H9 (cell line): ENCODE data around the gene MARF1. TPM values are rescaled to one million over a fixed set of nuclear protein-coding genes. Genes with fewer than 3 reads are reported as not detected.
"Not testable (repeated sequence)": the region's sequence is repeated elsewhere in the genome, so short reads cannot be mapped to it uniquely, and the experiment has no call there.

Experiments used
- DNase-seq: peaks from one replicate; pipeline ENCODE4 v3.0.0-alpha.2; 2017
- H2AFZ ChIP-seq: one replicate; pipeline ENCODE4 v1.6.1; 2013; ENCODE audit warnings: mild to moderate bottlenecking, low read length, control low read depth, moderate library complexity
- H2AK5ac ChIP-seq: 2 replicates; pipeline ENCODE4 v1.6.1; 2013; ENCODE audit warnings: low read length, control low read depth, mixed read lengths; ENCODE audit not compliant: insufficient read length
- H2BK120ac ChIP-seq: one replicate; pipeline ENCODE4 v1.6.1; 2013; ENCODE audit warnings: low read depth, mild to moderate bottlenecking, low read length, control low read depth, inconsistent platforms; ENCODE audit not compliant: poor library complexity, severe bottlenecking
- H2BK12ac ChIP-seq: 2 replicates; pipeline ENCODE4 v1.6.1; 2013; ENCODE audit warnings: low read length, control low read depth, mixed read lengths, low read depth; ENCODE audit not compliant: insufficient read length
- H2BK15ac ChIP-seq: 2 replicates; pipeline ENCODE4 v1.6.1; 2013; ENCODE audit warnings: low read depth, low read length, control low read depth
- H2BK20ac ChIP-seq: one replicate; pipeline ENCODE4 v1.6.1; 2013; ENCODE audit warnings: low read depth, mild to moderate bottlenecking, low read length, control low read depth, inconsistent platforms; ENCODE audit not compliant: poor library complexity, severe bottlenecking
- H2BK5ac ChIP-seq: 2 replicates; pipeline ENCODE4 v1.6.1; 2013; ENCODE audit warnings: low read length, control low read depth, mixed read lengths; ENCODE audit not compliant: insufficient read length
- H3K14ac ChIP-seq: 2 replicates; pipeline ENCODE4 v1.6.1; 2013; ENCODE audit warnings: low read length, control low read depth; ENCODE audit not compliant: insufficient read depth
- H3K18ac ChIP-seq: 2 replicates; pipeline ENCODE4 v1.6.1; 2013; ENCODE audit warnings: low read depth, mild to moderate bottlenecking, mixed read lengths, low read length, control low read depth; ENCODE audit not compliant: insufficient read length
- H3K23ac ChIP-seq: 2 replicates; pipeline ENCODE4 v1.6.1; 2013; ENCODE audit warnings: low read length, control low read depth, mixed read lengths, low read depth; ENCODE audit not compliant: insufficient read length
- H3K23me2 ChIP-seq: 2 replicates; pipeline ENCODE4 v1.6.1; 2013; ENCODE audit warnings: low read depth, mild to moderate bottlenecking, mixed read lengths, low read length, control low read depth; ENCODE audit not compliant: insufficient read length, poor library complexity, severe bottlenecking
- H3K27ac ChIP-seq: 2 replicates; pipeline ENCODE4 v1.5.1; 2013; ENCODE audit warnings: low read length, control low read depth, mixed read lengths, low read depth; ENCODE audit not compliant: insufficient read length
- H3K27me3 ChIP-seq: 2 replicates; pipeline ENCODE4 v1.6.1; 2013; ENCODE audit warnings: low read length, control low read depth, inconsistent platforms; ENCODE audit not compliant: insufficient read depth
- H3K4ac ChIP-seq: 2 replicates; pipeline ENCODE4 v1.6.1; 2013; ENCODE audit warnings: low read depth, mild to moderate bottlenecking, control low read depth, inconsistent platforms, low read length, moderate library complexity
- H3K4me1 ChIP-seq: 2 replicates; pipeline ENCODE4 v1.6.1; 2013; ENCODE audit warnings: low read length, control low read depth, inconsistent platforms; ENCODE audit not compliant: insufficient read depth
- H3K4me2 ChIP-seq: 2 replicates; pipeline ENCODE4 v1.6.1; 2013; ENCODE audit warnings: low read length, control low read depth, mixed read lengths; ENCODE audit not compliant: insufficient read length, insufficient read depth
- H3K56ac ChIP-seq: 2 replicates; pipeline ENCODE4 v1.6.1; 2013; ENCODE audit warnings: low read depth, mild to moderate bottlenecking, mixed read lengths, low read length, control low read depth; ENCODE audit not compliant: insufficient read length
- H3K79me1 ChIP-seq: 2 replicates; pipeline ENCODE4 v1.6.1; 2013; ENCODE audit warnings: low read depth, mild to moderate bottlenecking, moderate library complexity, low read length, control low read depth, inconsistent platforms; ENCODE audit not compliant: insufficient read depth, poor library complexity, severe bottlenecking
- H3K79me2 ChIP-seq: 2 replicates; pipeline ENCODE4 v1.6.1; 2013; ENCODE audit warnings: low read length, control low read depth, inconsistent platforms; ENCODE audit not compliant: insufficient read depth
- H3K9ac ChIP-seq: 2 replicates; pipeline ENCODE4 v1.6.1; 2013; ENCODE audit warnings: low read length, control low read depth, mixed read lengths; ENCODE audit not compliant: insufficient read length; ENCODE audit errors: extremely low read depth
- H3K9me3 ChIP-seq: one replicate; pipeline ENCODE4 v1.6.1; 2013; ENCODE audit warnings: low read depth, low read length, inconsistent platforms; ENCODE audit not compliant: control insufficient read depth
- H3T11ph ChIP-seq: one replicate; pipeline ENCODE4 v1.6.1; 2013; ENCODE audit warnings: mild to moderate bottlenecking, low read length, control low read depth, inconsistent platforms
- H4K20me1 ChIP-seq: one replicate; pipeline ENCODE4 v1.6.1; 2013; ENCODE audit not compliant: control insufficient read depth, insufficient read length, insufficient read depth
- H4K5ac ChIP-seq: 2 replicates; pipeline ENCODE4 v1.6.1; 2013; ENCODE audit warnings: low read depth, mild to moderate bottlenecking, mixed read lengths, low read length, control low read depth; ENCODE audit not compliant: insufficient read length
- H4K8ac ChIP-seq: replicated peaks from 2 replicates; pipeline ENCODE4 v1.6.1; 2013; ENCODE audit warnings: low read length, control low read depth, mixed read lengths, low read depth; ENCODE audit not compliant: insufficient read length
- H4K91ac ChIP-seq: 2 replicates; pipeline ENCODE4 v1.6.1; 2013; ENCODE audit warnings: low read depth, mild to moderate bottlenecking, moderate library complexity, mixed read lengths, low read length, control low read depth; ENCODE audit not compliant: insufficient read length
- H3K27ac Mint-ChIP-seq, 3 experiments: 2 replicates in 2 of 3; 3 replicates in 1 of 3; pipeline ENCODE4 v1.8.0; 2020 to 2021; ENCODE audit warnings: mixed read lengths in 3 of 3, mild to moderate bottlenecking in 1 of 3, moderate library complexity in 1 of 3
- H3K27me3 Mint-ChIP-seq: 2 replicates; pipeline ENCODE4 v1.8.0; 2021; ENCODE audit warnings: low read depth, mild to moderate bottlenecking, moderate library complexity, mixed read lengths
- H3K36me3 Mint-ChIP-seq, 3 experiments: 2 replicates in 2 of 3; 3 replicates in 1 of 3; pipeline ENCODE4 v1.8.0; 2020 to 2021; ENCODE audit warnings: low read depth in 3 of 3, mixed read lengths in 3 of 3; ENCODE audit not compliant: insufficient read depth in 1 of 3
- H3K4me1 Mint-ChIP-seq, 2 experiments: 2 replicates each; pipeline ENCODE4 v1.8.0; 2020; ENCODE audit warnings: mixed read lengths in 2 of 2
- H3K4me3 Mint-ChIP-seq, 2 experiments: 2 replicates in 1 of 2; 3 replicates in 1 of 2; pipeline ENCODE4 v1.8.0; 2020 to 2021; ENCODE audit warnings: mild to moderate bottlenecking in 2 of 2, mixed read lengths in 2 of 2, moderate library complexity in 1 of 2
- H3K9me3 Mint-ChIP-seq, 2 experiments: 2 replicates in 1 of 2; 3 replicates in 1 of 2; pipeline ENCODE4 v1.8.0; 2020; ENCODE audit warnings: mild to moderate bottlenecking in 2 of 2, mixed read lengths in 2 of 2, moderate library complexity in 1 of 2
- WGBS: extraction: QIAGEN DNeasy Blood & Tissue Kit; methylation state at CpG from one replicate; pipeline ENCODE4 v1.1.7; 2013; ENCODE audit warnings: missing lambda C conversion rate, low lambda C conversion rate, mixed read lengths; ENCODE audit not compliant: insufficient read length; ENCODE audit errors: extremely low coverage; 5-methylcytosine and 5-hydroxymethylcytosine counted together
- total RNA-seq: library from RNA; stranded (reverse); gene quantifications from 2 replicates; pipeline ENCODE4 v1.2.1, GENCODE V29; 2021
- TF ChIP-seq, protein P1 (sequence below): fragments of 200-600 bp; sonication (generic); conservative IDR thresholded peaks from 3 replicates; pipeline ENCODE4 v1.8.0; 2021; ENCODE audit warnings: antibody characterized with exemption, mild to moderate bottlenecking

MARF1 gene
- total RNA-seq, 1 experiment from 2014 or later = 23.3 TPM

DNA sequence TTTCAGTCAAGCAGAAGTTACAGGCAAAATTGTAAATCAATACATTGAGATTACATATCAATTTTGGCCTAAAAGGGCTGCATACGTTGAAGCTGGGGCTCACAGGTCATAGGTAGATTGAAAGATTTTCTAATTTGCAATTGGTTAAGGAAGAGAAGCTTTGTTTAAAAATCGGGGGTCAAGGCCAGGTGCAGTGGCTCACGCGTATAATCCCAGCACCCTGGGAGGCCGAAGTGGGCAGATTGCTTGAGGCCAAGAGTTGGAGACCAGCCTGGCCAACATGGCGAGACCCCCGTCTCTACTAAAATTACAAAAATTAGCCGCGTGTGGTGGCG lies 68.4 kb downstream of the MARF1 start:
- TF ChIP-seq, protein P1, sequence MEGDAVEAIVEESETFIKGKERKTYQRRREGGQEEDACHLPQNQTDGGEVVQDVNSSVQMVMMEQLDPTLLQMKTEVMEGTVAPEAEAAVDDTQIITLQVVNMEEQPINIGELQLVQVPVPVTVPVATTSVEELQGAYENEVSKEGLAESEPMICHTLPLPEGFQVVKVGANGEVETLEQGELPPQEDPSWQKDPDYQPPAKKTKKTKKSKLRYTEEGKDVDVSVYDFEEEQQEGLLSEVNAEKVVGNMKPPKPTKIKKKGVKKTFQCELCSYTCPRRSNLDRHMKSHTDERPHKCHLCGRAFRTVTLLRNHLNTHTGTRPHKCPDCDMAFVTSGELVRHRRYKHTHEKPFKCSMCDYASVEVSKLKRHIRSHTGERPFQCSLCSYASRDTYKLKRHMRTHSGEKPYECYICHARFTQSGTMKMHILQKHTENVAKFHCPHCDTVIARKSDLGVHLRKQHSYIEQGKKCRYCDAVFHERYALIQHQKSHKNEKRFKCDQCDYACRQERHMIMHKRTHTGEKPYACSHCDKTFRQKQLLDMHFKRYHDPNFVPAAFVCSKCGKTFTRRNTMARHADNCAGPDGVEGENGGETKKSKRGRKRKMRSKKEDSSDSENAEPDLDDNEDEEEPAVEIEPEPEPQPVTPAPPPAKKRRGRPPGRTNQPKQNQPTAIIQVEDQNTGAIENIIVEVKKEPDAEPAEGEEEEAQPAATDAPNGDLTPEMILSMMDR = no peak
- no peak for DNase-seq
- no peak overlapping the region for H3K27ac Mint-ChIP-seq
- Histone ChIP-seq H2BK12ac (no peak overlapping the region), H2AFZ (no peak overlapping the region), H2BK5ac (no peak overlapping the region), H3K4ac (no peak overlapping the region), H2AK5ac (no peak overlapping the region), H3T11ph (no peak overlapping the region), H3K23me2 (no peaks in the 10 kb centered on the region), H3K4me2 (no peak overlapping the region), H3K79me1 (no peaks in the 10 kb centered on the region), H2BK15ac (no peak overlapping the region), H3K18ac (no peak overlapping the region), H3K9me3 (no peaks in the 10 kb centered on the region), H3K23ac (no peak overlapping the region), H2BK20ac (no peak overlapping the region), H3K4me1 (peaks cover 2% of the 10 kb centered on the region; the same call in 1 of the 2 replicates), H4K8ac (no peak overlapping the region), H3K79me2 (no peaks in the 10 kb centered on the region), H2BK120ac (no peak overlapping the region), H3K27me3 (no peaks in the 10 kb centered on the region), H4K91ac (no peak overlapping the region), H3K56ac (no peak overlapping the region), H3K27ac (no peak overlapping the region), H3K9ac (no peak overlapping the region), H3K14ac (no peak overlapping the region), H4K5ac (no peak overlapping the region), H4K20me1 (no peaks in the 10 kb centered on the region)
- H3K27me3 Mint-ChIP-seq = no peaks in the 10 kb centered on the region
- H3K9me3 Mint-ChIP-seq = no peaks in the 10 kb centered on the region; a peak in 1 of 5 replicates
- H3K4me1 Mint-ChIP-seq = peaks cover 15 to 21% of the 10 kb centered on the region in 2 experiments
- WGBS = no CpG with 5 or more reads among the region's 10 CpGs
- peaks cover 6 to 10% (median 10%) of the 10 kb centered on the region in 3 experiments; a peak in 5 of 7 replicates for H3K36me3 Mint-ChIP-seq
- no peak overlapping the region for H3K4me3 Mint-ChIP-seq

DNA sequence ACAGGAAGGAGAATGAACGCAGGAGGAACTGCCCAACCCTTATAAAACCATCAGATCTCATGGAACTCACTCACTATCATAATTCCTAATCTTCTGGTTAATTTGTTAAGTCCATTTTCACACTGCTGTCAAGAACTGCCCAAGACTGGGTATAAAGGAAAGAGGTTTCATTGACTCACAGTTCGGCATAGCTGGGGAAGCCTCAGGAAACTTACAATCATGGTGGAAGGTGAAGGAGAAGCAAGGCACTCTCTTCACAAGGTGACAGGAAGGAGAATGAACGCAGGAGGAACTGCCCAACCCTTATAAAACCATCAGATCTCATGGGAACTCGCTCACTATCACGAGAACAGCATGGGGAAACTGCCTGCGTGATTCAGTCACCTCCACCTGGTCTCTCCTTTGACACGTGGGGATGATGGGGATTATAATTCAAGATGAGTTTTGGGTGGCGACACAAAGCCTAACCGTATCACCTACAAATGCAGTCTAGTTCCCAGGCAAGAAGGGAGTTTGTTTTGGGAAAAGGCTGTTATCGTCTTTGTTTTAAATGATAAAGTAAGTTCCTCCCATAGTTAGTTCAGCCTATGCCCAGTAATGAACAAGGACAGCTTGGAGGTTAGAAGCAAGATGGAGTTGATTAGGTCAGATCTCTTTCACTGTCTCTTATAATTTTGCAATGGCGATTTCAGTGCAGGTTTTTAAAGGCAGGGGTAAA lies 68.9 kb downstream of the MARF1 start:
- not testable (repeated sequence) for H3K9ac ChIP-seq, H3K4me2 ChIP-seq, H3K18ac ChIP-seq, H3K79me2 ChIP-seq, DNase-seq, H4K91ac ChIP-seq, H3K4me1 ChIP-seq, H4K8ac ChIP-seq, H3K27ac Mint-ChIP-seq, H3K14ac ChIP-seq, H2BK12ac ChIP-seq, H3K4ac ChIP-seq, H2BK15ac ChIP-seq, H2AK5ac ChIP-seq, H3K56ac ChIP-seq, H3K27ac ChIP-seq, H3K27me3 Mint-ChIP-seq, H4K5ac ChIP-seq, H3K23ac ChIP-seq, H3K27me3 ChIP-seq, H2BK120ac ChIP-seq, H3T11ph ChIP-seq, H2BK20ac ChIP-seq, H3K79me1 ChIP-seq, H4K20me1 ChIP-seq, H3K23me2 ChIP-seq, H2BK5ac ChIP-seq, H3K9me3 Mint-ChIP-seq, H3K9me3 ChIP-seq, H3K4me3 Mint-ChIP-seq, H2AFZ ChIP-seq
- Mint-ChIP-seq H3K36me3 (peaks cover 8 to 15% (median 10%) of the 10 kb centered on the region in 3 experiments; a peak in 6 of 7 replicates), H3K4me1 (peaks cover 15 to 21% of the 10 kb centered on the region in 2 experiments)
- no CpG with 5 or more reads among the region's 11 CpGs for WGBS
